ES-I3 (cell line): ENCODE results near the gene TMPRSS11A.

Experiments
- H3K36me3 ChIP-seq: 2 replicates; pipeline ENCODE4 v1.6.1; 2013; ENCODE audit warnings: mild to moderate bottlenecking, low read length, control low read depth, moderate library complexity; ENCODE audit not compliant: insufficient read depth
- H3K4me1 ChIP-seq: 2 replicates; pipeline ENCODE4 v1.6.1; 2013; ENCODE audit warnings: mild to moderate bottlenecking, control low read depth, low read length; ENCODE audit not compliant: insufficient read depth
- H3K9ac ChIP-seq: 2 replicates; pipeline ENCODE4 v1.6.1; 2013; ENCODE audit warnings: low read depth, mild to moderate bottlenecking, low read length, moderate library complexity
- H3K9me3 ChIP-seq: 2 replicates; pipeline ENCODE4 v1.6.1; 2013; ENCODE audit warnings: mild to moderate bottlenecking, low read length, moderate library complexity; ENCODE audit not compliant: control insufficient read depth, insufficient read depth

Gene TMPRSS11A

GRCh38 chr4:67874986-67875385 is 88.3 kb downstream of the TMPRSS11A start:
- Histone ChIP-seq H3K36me3 (no peaks in the 10 kb centered on the region), H3K9me3 (no peaks in the 10 kb centered on the region), H3K9ac (no peak overlapping the region), H3K4me1 (no peaks in the 10 kb centered on the region)

GRCh38 chr4:67873116-67873515 is 90.2 kb downstream of the TMPRSS11A start:
- H3K4me1 ChIP-seq: no peaks in the 10 kb centered on the region
- H3K36me3 ChIP-seq: no peaks in the 10 kb centered on the region
- H3K9me3 ChIP-seq: no peaks in the 10 kb centered on the region
- H3K9ac ChIP-seq: no peak overlapping the region

- no peak overlapping the region for H3K9ac ChIP-seq
- no peaks in the 10 kb centered on the region for H3K4me1 ChIP-seq
- H3K36me3 ChIP-seq: no peaks in the 10 kb centered on the region
- no peaks in the 10 kb centered on the region for H3K9me3 ChIP-seq
These were observed 91.4 kb downstream of the TMPRSS11A start for GRCh38 chr4:67871867-67872266.

- Histone ChIP-seq H3K4me1 (no peaks in the 10 kb centered on the region), H3K9me3 (no peaks in the 10 kb centered on the region), H3K9ac (no peak overlapping the region), H3K36me3 (no peaks in the 10 kb centered on the region)
These were observed 93.6 kb downstream of the TMPRSS11A start for GRCh38 chr4:67869580-67870190.

GRCh38 chr4:67861513-67861912 is 101.8 kb downstream of the TMPRSS11A start:
- no peaks in the 10 kb centered on the region for H3K4me1 ChIP-seq

More at GRCh38 chr4:67861513-67861912, 101.8 kb downstream of the TMPRSS11A start:
- no peaks in the 10 kb centered on the region for H3K36me3 ChIP-seq
- no peak overlapping the region for H3K9ac ChIP-seq
- no peaks in the 10 kb centered on the region for H3K9me3 ChIP-seq
